ENCODE data around the gene ZNF175. TPM values are rescaled to one million over a fixed set of nuclear protein-coding genes. Genes with fewer than 3 reads are reported as not detected.

ZNF175 gene
- total RNA-seq, 1 donor from 2014 or later, result 7.3 TPM

DNA sequence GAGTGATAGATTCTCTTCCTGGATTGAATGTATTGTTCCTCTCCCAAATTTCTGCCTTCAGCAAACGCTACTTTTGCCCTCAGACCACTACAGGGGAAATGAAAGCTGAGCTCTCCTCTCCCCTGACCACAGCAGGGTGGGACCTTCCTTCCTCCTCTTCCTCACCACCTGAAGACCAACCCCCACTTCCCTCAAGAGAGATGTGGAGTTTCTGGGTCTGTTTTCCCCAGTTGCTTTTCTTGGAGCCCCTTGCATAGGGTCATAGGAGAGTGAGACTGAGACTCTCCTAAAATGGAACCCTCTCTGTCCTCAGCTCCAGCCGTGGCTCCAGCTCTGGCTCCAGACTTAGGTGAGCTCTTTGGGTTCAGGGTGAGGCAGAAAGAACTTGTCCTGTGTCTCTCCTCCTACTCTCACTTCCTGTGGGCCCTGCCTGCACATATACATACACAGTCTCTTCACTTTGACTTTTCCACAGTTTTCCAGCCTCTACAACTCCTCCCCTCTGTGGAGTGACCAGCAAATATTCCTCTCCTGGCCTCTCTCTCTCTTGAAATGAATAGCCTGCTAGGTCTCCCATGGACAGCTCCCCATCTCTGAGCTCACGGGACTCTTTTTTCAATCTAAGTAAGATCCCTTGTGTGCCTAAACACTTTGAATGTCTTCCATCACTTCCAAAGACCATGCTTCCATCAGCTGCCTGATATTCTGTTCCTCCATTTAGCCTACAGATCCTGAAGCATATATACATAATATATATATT lies 19.2 kb upstream of the ZNF175 start:
- Histone ChIP-seq H3K4me3 (no peak overlapping the region), H3K9me3 (replicated peaks) (no peaks in the 10 kb centered on the region), H3K27ac (replicated peaks) (no peak overlapping the region), H3K36me3 (no peaks in the 10 kb centered on the region), H3K4me1 (no peaks in the 10 kb centered on the region), H3K27me3 (ENCODE audit: low read depth) (peaks cover 78% of the 10 kb centered on the region)
- TF ChIP-seq, protein P1, sequence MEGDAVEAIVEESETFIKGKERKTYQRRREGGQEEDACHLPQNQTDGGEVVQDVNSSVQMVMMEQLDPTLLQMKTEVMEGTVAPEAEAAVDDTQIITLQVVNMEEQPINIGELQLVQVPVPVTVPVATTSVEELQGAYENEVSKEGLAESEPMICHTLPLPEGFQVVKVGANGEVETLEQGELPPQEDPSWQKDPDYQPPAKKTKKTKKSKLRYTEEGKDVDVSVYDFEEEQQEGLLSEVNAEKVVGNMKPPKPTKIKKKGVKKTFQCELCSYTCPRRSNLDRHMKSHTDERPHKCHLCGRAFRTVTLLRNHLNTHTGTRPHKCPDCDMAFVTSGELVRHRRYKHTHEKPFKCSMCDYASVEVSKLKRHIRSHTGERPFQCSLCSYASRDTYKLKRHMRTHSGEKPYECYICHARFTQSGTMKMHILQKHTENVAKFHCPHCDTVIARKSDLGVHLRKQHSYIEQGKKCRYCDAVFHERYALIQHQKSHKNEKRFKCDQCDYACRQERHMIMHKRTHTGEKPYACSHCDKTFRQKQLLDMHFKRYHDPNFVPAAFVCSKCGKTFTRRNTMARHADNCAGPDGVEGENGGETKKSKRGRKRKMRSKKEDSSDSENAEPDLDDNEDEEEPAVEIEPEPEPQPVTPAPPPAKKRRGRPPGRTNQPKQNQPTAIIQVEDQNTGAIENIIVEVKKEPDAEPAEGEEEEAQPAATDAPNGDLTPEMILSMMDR (IDR thresholded peaks at IDR 0.05; ENCODE audit: borderline replicate concordance), result no peak
- intact Hi-C loops (cut with micrococcal nuclease), result no loop called here
- no peak for DNase-seq

DNA sequence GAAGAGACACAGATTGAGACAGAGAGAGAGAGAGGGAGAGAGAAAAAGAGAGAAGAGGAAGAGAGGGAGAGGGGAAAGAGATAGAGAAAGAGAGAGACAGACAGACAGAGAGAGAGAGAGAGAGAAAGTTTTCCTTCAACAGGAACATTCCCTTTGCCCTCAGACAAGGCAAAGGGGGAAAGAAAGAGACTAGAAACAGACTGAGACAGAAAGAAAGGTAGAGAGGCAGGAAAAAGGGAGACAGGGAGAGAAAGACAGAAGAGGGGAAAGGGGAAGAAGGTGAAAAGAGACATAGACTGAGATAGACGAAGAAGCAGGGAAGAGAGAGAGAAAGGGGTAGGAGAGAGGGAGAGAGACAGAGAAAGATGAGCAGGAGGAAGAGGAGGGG lies 18.5 kb upstream of the ZNF175 start:
- intact Hi-C loops (cut with micrococcal nuclease), result no loop called here
- DNase-seq, result no peak

DNA sequence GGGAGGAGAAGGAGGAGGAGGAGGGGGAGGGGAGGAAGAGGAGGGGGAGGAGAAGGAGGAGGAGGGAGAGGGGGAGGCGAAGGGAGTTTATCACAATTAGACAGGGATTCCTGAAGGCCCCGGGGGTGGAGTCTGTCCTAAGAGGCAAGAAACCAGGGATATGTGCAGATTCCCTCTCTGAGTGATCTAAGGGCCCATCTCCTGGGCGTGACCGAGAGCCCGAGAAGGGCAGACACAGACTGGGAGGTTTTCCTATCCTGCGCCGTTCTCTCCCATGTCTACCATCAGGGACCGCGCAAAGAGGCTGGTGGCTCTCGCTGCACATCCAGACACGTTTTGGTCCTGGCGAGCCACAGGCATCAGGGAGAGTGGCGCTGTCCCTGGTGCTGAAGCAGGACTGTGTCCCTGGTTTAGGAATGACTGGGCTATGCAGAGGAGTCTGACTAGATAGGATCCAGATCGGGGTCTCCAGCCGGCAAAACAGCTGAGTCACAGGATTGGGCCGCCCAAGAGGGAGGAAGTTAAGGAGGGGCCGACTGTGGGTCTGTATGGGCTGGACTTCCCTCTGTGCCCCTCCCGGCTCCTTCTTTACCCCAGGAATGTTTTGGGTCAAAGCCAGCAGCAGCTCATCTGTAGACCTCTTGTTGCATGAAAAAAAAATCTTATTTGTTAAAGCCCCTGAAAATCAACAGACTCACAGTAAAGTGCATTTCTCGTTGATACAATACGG lies 17.9 kb upstream of the ZNF175 start:
- Histone ChIP-seq H3K27me3 (ENCODE audit: low read depth) (peaks cover 78% of the 10 kb centered on the region), H3K9me3 (replicated peaks) (no peaks in the 10 kb centered on the region)
- intact Hi-C loops (cut with micrococcal nuclease), result no loop called here

More for the DNA sequence above, 18.5 kb upstream of the ZNF175 start:
- Histone ChIP-seq H3K4me1 (no peaks in the 10 kb centered on the region), H3K27ac (replicated peaks) (no peak overlapping the region), H3K36me3 (no peaks in the 10 kb centered on the region), H3K9me3 (replicated peaks) (no peaks in the 10 kb centered on the region), H3K27me3 (ENCODE audit: low read depth) (peaks cover 78% of the 10 kb centered on the region), H3K4me3 (no peak overlapping the region)
- TF ChIP-seq, protein P1 (IDR thresholded peaks at IDR 0.05; ENCODE audit: borderline replicate concordance), result no peak

DNA sequence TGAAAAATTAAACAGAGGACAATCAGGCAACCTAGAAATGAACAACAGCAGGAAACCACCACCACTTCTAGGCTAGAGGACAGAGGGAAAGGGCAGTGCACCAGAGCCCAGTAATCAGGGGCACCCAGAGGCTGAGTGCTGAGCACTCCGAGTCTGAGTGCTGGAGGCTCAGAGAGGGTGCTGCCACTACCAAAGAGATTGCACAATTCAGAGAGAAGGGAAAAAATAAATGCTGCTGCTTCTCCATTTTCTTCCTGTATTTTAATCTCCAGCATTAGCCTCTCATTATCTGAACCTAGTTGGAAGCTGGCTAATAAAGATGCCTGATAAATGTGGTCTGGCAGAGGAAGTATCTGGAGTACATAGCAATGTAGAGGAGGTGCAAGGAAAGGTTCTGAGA lies 11.8 kb upstream of the ZNF175 start:
- DNase-seq, result no peak
- H3K4me1 ChIP-seq, result no peaks in the 10 kb centered on the region
- no peaks in the 10 kb centered on the region for H3K36me3 ChIP-seq
- peaks cover 91% of the 10 kb centered on the region for H3K27me3 ChIP-seq (ENCODE audit: low read depth)
- no peak overlapping the region for H3K27ac ChIP-seq (replicated peaks)
- no peak overlapping the region for H3K4me3 ChIP-seq
- intact Hi-C loops (cut with micrococcal nuclease), result no loop called here
- TF ChIP-seq, protein P1 (IDR thresholded peaks at IDR 0.05; ENCODE audit: borderline replicate concordance), result no peak
- no peaks in the 10 kb centered on the region for H3K9me3 ChIP-seq (replicated peaks)

More for the DNA sequence above, 17.9 kb upstream of the ZNF175 start:
- Histone ChIP-seq H3K36me3 (no peaks in the 10 kb centered on the region), H3K27ac (replicated peaks) (no peak overlapping the region), H3K4me3 (no peak overlapping the region), H3K4me1 (no peaks in the 10 kb centered on the region)
- TF ChIP-seq, protein P1 (IDR thresholded peaks at IDR 0.05; ENCODE audit: borderline replicate concordance), result no peak
- peak; percentile 72 for DNase-seq

DNA sequence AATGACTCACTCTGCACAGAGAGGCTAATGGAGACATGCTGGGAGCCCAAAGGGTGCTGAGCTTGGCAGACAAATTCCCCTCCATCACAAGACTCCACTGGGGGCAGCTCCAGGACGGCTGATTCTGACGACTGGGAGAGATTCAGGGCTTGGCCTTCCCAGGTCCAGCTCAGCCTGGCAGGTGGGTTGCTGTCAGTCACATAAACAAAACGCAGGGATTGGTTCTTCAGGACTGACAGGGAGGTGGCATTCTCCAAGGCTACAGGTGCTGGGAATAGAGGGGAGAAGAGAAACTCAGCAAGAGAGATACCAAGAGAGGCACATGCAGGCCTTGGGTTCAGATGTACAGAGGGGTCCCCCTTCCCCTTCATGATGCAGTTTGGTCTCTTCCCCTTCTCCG lies 10.7 kb upstream of the ZNF175 start:
- Histone ChIP-seq H3K4me1 (no peaks in the 10 kb centered on the region), H3K9me3 (replicated peaks) (no peaks in the 10 kb centered on the region), H3K27me3 (ENCODE audit: low read depth) (peaks cover 93% of the 10 kb centered on the region), H3K36me3 (no peaks in the 10 kb centered on the region), H3K27ac (replicated peaks) (no peak overlapping the region), H3K4me3 (no peak overlapping the region)
- TF ChIP-seq, protein P1 (IDR thresholded peaks at IDR 0.05; ENCODE audit: borderline replicate concordance), result no peak
- intact Hi-C loops (cut with micrococcal nuclease), result no loop called here
- DNase-seq, result no peak
